Panc1 (cell line): ENCODE data around the gene MTFP1. TPM values are rescaled to one million over a fixed set of nuclear protein-coding genes. Genes with fewer than 3 reads are reported as not detected.

ENCODE experiments used
- ATAC-seq: fragments of 200-7000 bp; cut with Tn5 transposase; 2 replicates; pipeline ENCODE4 v1.9.1; 2020; ENCODE audit warnings: mild to moderate bottlenecking, moderate library complexity
- BruUV-seq: library from RNA; stranded (reverse); fragments of 400-500 nt; replicated peaks from 2 replicates; lab custom pipeline; 2021; lab: Mats Ljungman, UMichigan
- CTCF ChIA-PET: fragments of 300-600 bp; sonication (Branson Sonifier 250); formaldehyde crosslinking; loops from one replicate; lab custom pipeline; 2022; ENCODE audit warnings: antibody characterized with exemption; lab: Charles Lee
- POLR2A ChIA-PET: fragments of 300-600 bp; sonication (Branson Sonifier 250); formaldehyde crosslinking; loops from one replicate; lab custom pipeline; 2022; ENCODE audit warnings: antibody characterized with exemption; lab: Charles Lee
- DNase-seq: peaks from one replicate; pipeline ENCODE4 v3.0.0-alpha.2; 2010; ENCODE audit warnings: low read depth, low spot score
- H3K27ac ChIP-seq: 2 replicates; pipeline ENCODE4 v1.5.1; 2011; ENCODE audit warnings: mild to moderate bottlenecking, low read length, inconsistent platforms
- H3K27me3 ChIP-seq: fragments of 200-500 bp; sonication (Bioruptor generic); 2 replicates; pipeline ENCODE4 v1.6.0; 2014; ENCODE audit warnings: low read length, inconsistent platforms; ENCODE audit not compliant: control insufficient read depth, insufficient read depth
- H3K36me3 ChIP-seq: fragments of 200-500 bp; sonication (Bioruptor generic); 2 replicates; pipeline ENCODE4 v1.5.1; 2014; ENCODE audit warnings: inconsistent platforms, mild to moderate bottlenecking, low read length, moderate library complexity; ENCODE audit not compliant: control insufficient read depth, insufficient read depth
- H3K4me1 ChIP-seq: 2 replicates; pipeline ENCODE4 v1.5.1; 2011; ENCODE audit warnings: inconsistent platforms, mild to moderate bottlenecking, low read length, moderate library complexity; ENCODE audit not compliant: control insufficient read depth, insufficient read depth
- H3K4me3 ChIP-seq, 2 experiments: 2 replicates each; pipeline ENCODE4 v1.5.1; 2011 to 2012; ENCODE audit warnings: low read depth in 2 of 2, low read length in 2 of 2, mild to moderate bottlenecking in 2 of 2, inconsistent platforms in 1 of 2, moderate library complexity in 1 of 2
- H3K9me3 ChIP-seq: fragments of 200-500 bp; sonication (Bioruptor generic); 2 replicates; pipeline ENCODE4 v1.5.1; 2014; ENCODE audit warnings: low read depth, mild to moderate bottlenecking, inconsistent platforms, low read length, moderate library complexity; ENCODE audit not compliant: control insufficient read depth, insufficient read depth
- CTCF ChIP-seq: fragments of 450-650 bp; IDR thresholded peaks from 2 replicates; pipeline ENCODE4 v1.5.1; 2017; ENCODE audit warnings: mild to moderate bottlenecking
- POLR2AphosphoS5 ChIP-seq: IDR thresholded peaks from 2 replicates; pipeline ENCODE4 v1.6.1; 2012; ENCODE audit warnings: mild to moderate bottlenecking, low read depth, low read length, moderate library complexity
- REST ChIP-seq, 2 experiments: IDR thresholded peaks; 2 replicates each; pipeline ENCODE4 v1.6.1; 2011 to 2012; ENCODE audit warnings: low read depth in 2 of 2, control low read depth in 1 of 2, low read length in 1 of 2, mild to moderate bottlenecking in 1 of 2, moderate library complexity in 1 of 2; ENCODE audit not compliant: insufficient read depth in 1 of 2
- SIN3A ChIP-seq: IDR thresholded peaks from 2 replicates; pipeline ENCODE4 v1.6.1; 2012; ENCODE audit warnings: low read depth, mild to moderate bottlenecking, low read length, moderate library complexity, borderline replicate concordance; ENCODE audit not compliant: insufficient read depth
- TCF7L2 ChIP-seq: IDR thresholded peaks from 2 replicates; pipeline ENCODE4 v1.6.1; 2011; ENCODE audit warnings: mild to moderate bottlenecking, low read depth, low read length, inconsistent platforms
- in situ Hi-C: cut with HindIII; loops from 2 replicates; pipeline ENCODE4 v1.10.0; 2016; ENCODE audit warnings: low sequenced_read_pairs, low pct_unique_long_range_greater_than_20kb
- intact Hi-C: fragments of 100-400 bp; cut with micrococcal nuclease; formaldehyde crosslinking; loops from one replicate; pipeline ENCODE4 v1.10.0; 2022; ENCODE audit not compliant: unreplicated experiment
- total RNA-seq: library from RNA; stranded (reverse); gene quantifications from one replicate; pipeline ENCODE4 v1.2.1, GENCODE V29; 2021; ENCODE audit not compliant: unreplicated experiment

Gene MTFP1
- total RNA-seq, 1 experiment from 2014 or later, result 21.5 TPM

GRCh38 chr22:30421695-30422480, 3.7 kb upstream of the MTFP1 start:
- intact Hi-C loops (no loop called here), in situ Hi-C loops (no loop called here)
- ATAC-seq (no peak), DNase-seq (no peak)
- H3K36me3 ChIP-seq, result peaks cover 4% of the 10 kb centered on the region; the same call in 1 of the 2 replicates
- ChIA-PET POLR2A (interaction anchor here (0.6 kb wide), 2 partner anchors 63 to 178 kb away, joined by 3 read pairs; no protein-coding TSS in a partner anchor), CTCF (interaction anchor here (0.6 to 0.7 kb wide), 2 partner anchors 40 to 41 kb away, joined by 3 read pairs; no protein-coding TSS in a partner anchor)
- TSS peak; percentile 47 for BruUV-seq
- H3K27ac ChIP-seq, result peak overlapping the region; percentile 91
- no peak for TF ChIP-seq SIN3A
- TF ChIP-seq POLR2AphosphoS5, result no peak
- no peak for TF ChIP-seq TCF7L2
- no peak for TF ChIP-seq REST (IDR thresholded peaks at IDR 0.05; ENCODE audit: insufficient read depth in 1 of 2, low read depth in 2 of 2, low read length in 1 of 2)
- no peak for TF ChIP-seq CTCF
- H3K4me1 ChIP-seq, result peaks cover 24% of the 10 kb centered on the region
- H3K9me3 ChIP-seq, result no peaks in the 10 kb centered on the region
- H3K4me3 ChIP-seq, result peak overlapping the region in 1 of 2 experiments; percentile 69; a peak in 2 of 4 replicates
- H3K27me3 ChIP-seq, result no peaks in the 10 kb centered on the region

- intact Hi-C loops, result no loop called here
- CTCF ChIA-PET, result interaction anchor here (0.6 to 0.7 kb wide), 2 partner anchors 39 to 40 kb away, joined by 3 read pairs; no protein-coding TSS in a partner anchor
- peaks cover 24% of the 10 kb centered on the region for H3K4me1 ChIP-seq
- no peaks in the 10 kb centered on the region; the same call in 1 of the 2 replicates for H3K36me3 ChIP-seq
- POLR2A ChIA-PET, result interaction anchor here (0.6 to 1.3 kb wide), 6 partner anchors 10 to 216 kb away, joined by 3 to 5 read pairs (median 3); no protein-coding TSS in a partner anchor
- peak overlapping the region; percentile 91 for H3K27ac ChIP-seq
- no peaks in the 10 kb centered on the region for H3K9me3 ChIP-seq
- no peaks in the 10 kb centered on the region for H3K27me3 ChIP-seq
- in situ Hi-C loops, result no loop called here
- peak; percentile 52 for ATAC-seq
- no peak for DNase-seq
- H3K4me3 ChIP-seq, result peak overlapping the region; percentile 62 to 69
- TF ChIP-seq POLR2AphosphoS5 (no peak), CTCF (no peak), SIN3A (no peak), TCF7L2 (peak; percentile 23; the same call in 1 of the 2 replicates), REST (IDR thresholded peaks at IDR 0.05; ENCODE audit: insufficient read depth in 1 of 2, low read depth in 2 of 2, low read length in 1 of 2) (no peak)
- no TSS peak for BruUV-seq
These were observed 2.9 kb upstream of the MTFP1 start for GRCh38 chr22:30422481-30423300.
